Measurements from ENCODE around the gene TEX44.

- TF ChIP-seq CTCF (IDR thresholded peaks at IDR 0.05), result no peak
- no peak for TF ChIP-seq REST (IDR thresholded peaks at IDR 0.05; ENCODE audit: insufficient read depth in 1 of 2, low read depth in 2 of 2, low read length in 1 of 2)
- TF ChIP-seq POLR2AphosphoS5 (IDR thresholded peaks at IDR 0.05; ENCODE audit: low read depth, low read length), result no peak
- no peak for TF ChIP-seq TCF7L2 (IDR thresholded peaks at IDR 0.05; ENCODE audit: low read depth, low read length)
Measured at GRCh38 chr2:231571661-231572191, 20.9 kb upstream of the TEX44 start.
